NCI-H69 (cell line): ENCODE results near the gene ZMIZ1.

Source experiments
- DNase-seq: peaks from one replicate; lab custom pipeline; 2025; lab: John Stamatoyannopoulos, UW

ZMIZ1 gene

DNA sequence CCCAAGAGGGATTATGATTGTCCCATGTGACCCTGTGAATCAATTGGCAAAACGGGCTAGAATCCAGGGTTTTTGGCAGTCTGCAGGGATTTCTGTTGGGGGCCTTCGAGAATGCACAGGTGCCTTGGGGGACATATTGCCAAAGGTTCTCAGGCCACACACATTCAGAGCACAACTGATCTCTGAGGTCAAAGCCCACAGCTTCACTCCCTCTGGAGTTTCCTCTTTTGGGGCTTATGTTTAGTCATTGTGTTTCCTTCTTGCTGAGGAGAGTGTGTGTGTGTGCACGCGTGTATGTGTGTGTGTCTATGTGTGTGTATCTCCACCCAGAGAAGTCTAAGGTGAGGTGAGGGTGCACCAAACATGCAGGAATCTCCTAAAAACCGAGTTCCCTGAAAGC, 287.3 kb downstream of the ZMIZ1 start:
- DNase-seq: no peak

DNA sequence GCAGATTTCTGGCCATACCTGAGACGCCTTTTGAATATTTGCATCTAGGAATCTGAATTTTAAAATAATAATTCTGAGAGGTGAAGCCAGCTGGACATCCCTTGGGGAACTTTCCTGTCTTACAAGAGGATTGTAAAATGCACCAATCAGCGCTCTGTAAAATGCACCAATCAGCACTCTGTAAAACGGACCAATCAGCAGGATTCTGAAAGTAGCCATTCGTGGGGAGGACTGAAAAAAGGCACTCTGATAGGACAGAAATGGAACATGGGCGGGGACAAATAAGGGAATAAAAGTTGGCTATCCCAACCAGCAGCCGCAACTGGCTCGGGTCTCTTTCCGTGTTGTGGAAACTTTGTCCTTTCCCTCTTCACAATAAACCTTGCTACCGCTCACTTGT, 288.4 kb downstream of the ZMIZ1 start:
- DNase-seq: no peak

DNA sequence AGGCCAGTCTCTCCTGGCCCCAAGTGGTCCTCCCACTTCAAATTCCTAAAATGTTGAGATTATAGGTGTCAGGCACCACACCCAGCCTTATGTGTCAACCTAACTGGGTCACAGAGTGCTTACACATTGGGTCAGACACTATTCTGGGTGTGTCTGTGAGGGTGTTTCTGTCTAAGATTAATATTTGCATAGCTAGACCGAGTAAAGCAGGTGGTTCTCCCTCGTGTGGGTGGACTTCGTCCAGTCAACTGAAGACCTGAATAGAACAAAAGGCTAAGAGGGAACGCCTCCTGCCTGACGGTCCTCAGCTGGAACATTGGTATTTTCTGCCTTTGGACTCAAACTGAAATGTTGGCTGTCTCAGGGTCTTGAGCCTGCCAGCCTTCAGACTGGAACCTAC, 290.0 kb downstream of the ZMIZ1 start:
- peak; percentile 55 for DNase-seq

DNA sequence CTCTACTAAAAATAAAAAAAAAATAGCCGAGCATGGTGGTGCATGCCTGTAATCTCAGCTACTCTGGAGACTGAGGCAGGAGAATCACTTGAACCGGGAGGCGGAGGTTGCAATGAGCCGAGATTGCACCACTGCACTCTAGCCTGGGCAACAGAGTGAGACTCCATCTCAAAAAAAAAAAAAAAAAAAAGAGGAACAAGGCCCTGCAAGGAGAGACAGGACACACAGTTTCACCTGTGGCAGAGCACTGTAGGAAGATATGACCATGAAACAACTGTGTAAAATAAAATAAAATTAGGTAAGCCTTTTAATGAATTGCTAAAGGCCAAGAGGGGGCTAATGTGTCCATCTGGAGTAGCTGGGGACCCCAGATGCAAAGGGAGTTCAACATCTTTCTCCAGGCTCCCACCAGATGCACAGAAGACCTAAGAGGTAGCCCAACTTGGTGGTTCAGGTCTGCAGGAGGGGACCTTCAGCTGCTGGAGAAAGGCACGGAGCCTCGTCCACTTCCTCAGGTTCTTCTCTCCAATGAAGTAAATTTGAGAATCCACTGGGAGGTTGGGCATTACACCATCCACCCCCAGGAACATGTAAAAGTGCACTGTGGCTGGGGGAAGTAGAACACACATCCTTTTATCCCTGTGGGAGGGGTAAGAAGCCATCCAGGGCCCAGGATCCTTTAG, 291.2 kb downstream of the ZMIZ1 start:
- DNase-seq: no peak

DNA sequence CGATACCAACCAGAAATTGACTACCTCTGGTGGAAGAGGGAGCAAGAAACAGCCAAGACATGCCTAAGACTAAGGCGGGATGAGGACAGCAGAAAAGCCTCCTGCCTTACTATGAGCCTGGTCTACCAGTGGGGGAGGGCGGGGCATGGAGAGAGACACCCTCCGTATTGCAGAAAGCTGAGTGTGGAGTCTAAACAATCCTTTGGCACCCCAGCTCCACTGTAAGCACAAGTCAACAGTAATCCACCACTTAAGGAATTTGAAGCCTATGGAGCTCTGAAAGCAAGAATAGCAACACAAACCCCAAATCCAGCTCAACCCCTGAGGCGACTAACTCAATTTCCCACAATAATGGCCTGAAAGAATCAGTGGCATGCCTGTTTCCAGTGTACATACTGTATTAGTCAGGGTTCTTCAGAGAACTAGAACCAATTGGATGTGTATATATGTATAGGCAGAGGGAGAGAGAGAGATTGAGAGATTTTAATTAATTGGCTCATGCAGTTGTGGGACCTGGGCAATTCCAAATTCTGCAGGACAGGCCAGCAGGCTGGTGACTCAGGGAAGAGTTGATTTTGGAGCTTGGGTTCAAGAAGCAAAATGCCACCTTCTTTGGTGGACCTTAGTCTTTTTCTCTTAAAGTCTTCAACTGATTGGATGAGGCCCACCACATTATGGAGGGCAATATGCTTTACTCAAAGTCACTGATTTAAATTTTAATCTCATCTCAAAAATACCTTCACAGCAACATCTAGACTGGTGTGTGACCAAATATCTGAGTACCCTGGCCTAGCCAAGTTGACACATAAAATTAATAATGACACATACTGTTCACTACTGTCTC, 292.0 kb downstream of the ZMIZ1 start:
- DNase-seq: no peak

DNA sequence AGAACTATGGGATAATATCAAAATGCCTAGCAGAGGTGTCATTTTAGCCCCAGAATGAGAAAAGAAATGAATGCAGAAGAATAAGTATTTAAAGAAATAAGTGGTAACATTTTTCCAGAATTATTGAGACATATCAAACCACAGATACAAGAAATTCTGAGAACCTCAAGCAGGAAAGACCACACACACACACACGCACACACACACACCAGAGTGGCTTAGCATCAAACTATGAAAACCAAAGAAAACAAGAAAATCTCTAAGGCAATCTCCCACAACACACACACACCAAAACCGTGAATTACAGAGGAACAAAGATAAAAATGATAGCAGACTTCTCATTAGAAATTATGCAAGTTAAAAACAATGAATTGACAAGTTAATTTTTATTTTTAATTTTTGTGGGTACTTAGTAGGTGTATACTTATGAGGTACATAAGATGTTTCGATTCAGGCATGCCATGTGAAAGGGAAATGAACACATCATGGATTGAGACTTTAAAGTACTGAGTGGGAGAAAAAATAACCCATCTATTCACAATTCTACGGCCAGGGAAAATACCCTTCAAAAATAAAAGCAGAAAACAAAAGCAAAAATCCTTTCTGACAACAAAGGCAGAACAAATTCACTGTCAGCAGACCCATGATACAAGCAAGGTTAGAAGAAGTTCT, 293.1 kb downstream of the ZMIZ1 start:
- DNase-seq: no peak
